Pulmonary artery endothelial cell (primary cell): Measurements from ENCODE around the gene EIF5AL1. TPM values are rescaled to one million over a fixed set of nuclear protein-coding genes. Genes with fewer than 3 reads are reported as not detected.
"Not testable (repeated sequence)": the region's sequence is repeated elsewhere in the genome, so short reads cannot be mapped to it uniquely, and the experiment has no call there.

Experiments used
- DNase-seq: peaks from one replicate; pipeline ENCODE4 v3.0.0-alpha.2; 2011; ENCODE audit warnings: low read depth, low spot score
- total RNA-seq: library from RNA; depleted of rRNA; stranded (reverse); fragments of >200 nt; gene quantifications from 2 replicates; pipeline ENCODE4 v1.2.3, GENCODE V29; 2014

EIF5AL1 gene
- total RNA-seq, 1 donor from 2014 or later, result 0.40 TPM

- DNase-seq, result no peak
Observed at GRCh38 chr10:79487296-79488194, 24.8 kb upstream of the EIF5AL1 start.

GRCh38 chr10:79488336-79488735, 24.0 kb upstream of the EIF5AL1 start:
- no peak for DNase-seq

- no peak for DNase-seq
Observed at GRCh38 chr10:79488870-79489269, 23.5 kb upstream of the EIF5AL1 start.

GRCh38 chr10:79490400-79491142, 21.8 kb upstream of the EIF5AL1 start:
- DNase-seq, result no peak

GRCh38 chr10:79491143-79491835, 21.0 kb upstream of the EIF5AL1 start:
- no peak for DNase-seq

GRCh38 chr10:79492256-79492655, 20.1 kb upstream of the EIF5AL1 start:
- DNase-seq, result no peak

GRCh38 chr10:79492839-79493238, 19.5 kb upstream of the EIF5AL1 start:
- DNase-seq, result no peak

- no peak for DNase-seq
Observed at GRCh38 chr10:79493806-79494205, 18.5 kb upstream of the EIF5AL1 start.

- no peak for DNase-seq
Observed at GRCh38 chr10:79494871-79495705, 17.2 kb upstream of the EIF5AL1 start.

GRCh38 chr10:79495791-79496190, 16.5 kb upstream of the EIF5AL1 start:
- DNase-seq, result no peak

GRCh38 chr10:79496896-79497295, 15.4 kb upstream of the EIF5AL1 start:
- DNase-seq, result no peak

- DNase-seq, result no peak
Observed at GRCh38 chr10:79498291-79498829, 14.0 kb upstream of the EIF5AL1 start.

GRCh38 chr10:79502561-79503309, 9.6 kb upstream of the EIF5AL1 start:
- DNase-seq, result no peak

- DNase-seq, result not testable (repeated sequence)
Observed at GRCh38 chr10:79503787-79504186, 8.5 kb upstream of the EIF5AL1 start.

GRCh38 chr10:79504483-79504882, 7.8 kb upstream of the EIF5AL1 start:
- not testable (repeated sequence) for DNase-seq

- DNase-seq, result not testable (repeated sequence)
Observed at GRCh38 chr10:79505328-79505727, 7.0 kb upstream of the EIF5AL1 start.

- no peak for DNase-seq
Observed at GRCh38 chr10:79505829-79506228, 6.5 kb upstream of the EIF5AL1 start.

GRCh38 chr10:79507440-79508167, 4.7 kb upstream of the EIF5AL1 start:
- no peak for DNase-seq

- DNase-seq, result not testable (repeated sequence)
Observed at GRCh38 chr10:79508245-79508644, 4.1 kb upstream of the EIF5AL1 start.
